GM18861 (cell line): ENCODE data around the gene INO80E.
"Not testable (repeated sequence)": the region's sequence is repeated elsewhere in the genome, so short reads cannot be mapped to it uniquely, and the experiment has no call there.

ENCODE experiments used
- ATAC-seq: cut with Tn5 transposase; IDR thresholded peaks from one replicate; pipeline ENCODE4 v1.9.1; 2021; ENCODE audit not compliant: unreplicated experiment

Gene INO80E

GRCh38 chr16:30009085-30009862 lies 13.2 kb downstream of the INO80E start:
- no peak for ATAC-seq

GRCh38 chr16:30009990-30010843 lies 14.2 kb downstream of the INO80E start:
- ATAC-seq = no peak

- ATAC-seq = no peak
Observed at GRCh38 chr16:30010844-30011713, 15.0 kb downstream of the INO80E start, which contains the start of gene DOC2A. DOC2A (minus strand) TSS chr16:30011027; CDS start chr16:30010222, 805 bp downstream.

GRCh38 chr16:30011714-30012504 lies 15.9 kb downstream of the INO80E start:
- ATAC-seq = no peak

GRCh38 chr16:30012598-30012997 lies 16.6 kb downstream of the INO80E start:
- not testable (repeated sequence) for ATAC-seq

- ATAC-seq = not testable (repeated sequence)
Observed at GRCh38 chr16:30015450-30015849, 19.4 kb downstream of the INO80E start.

- no peak for ATAC-seq
Observed at GRCh38 chr16:30016555-30017276, 20.7 kb downstream of the INO80E start.

GRCh38 chr16:30017277-30017656 lies 21.2 kb downstream of the INO80E start:
- no peak for ATAC-seq

GRCh38 chr16:30017937-30018336 lies 21.9 kb downstream of the INO80E start:
- not testable (repeated sequence) for ATAC-seq

- no peak for ATAC-seq
Observed at GRCh38 chr16:30018731-30019158, 22.7 kb downstream of the INO80E start.

GRCh38 chr16:30022887-30023286 lies 26.8 kb downstream of the INO80E start, which contains the start of gene C16orf92:
C16orf92 (plus strand) TSS chr16:30023198; CDS start chr16:30023341, 143 bp downstream.
- no peak for ATAC-seq

- ATAC-seq = no peak
Observed at GRCh38 chr16:30023586-30023985, 27.5 kb downstream of the INO80E start.

GRCh38 chr16:30024451-30024850 lies 28.4 kb downstream of the INO80E start:
- ATAC-seq = no peak

GRCh38 chr16:30025156-30025555 lies 29.1 kb downstream of the INO80E start:
- ATAC-seq = no peak

- no peak for ATAC-seq
Observed at GRCh38 chr16:30025574-30025973, 29.5 kb downstream of the INO80E start.

GRCh38 chr16:30026449-30026848 lies 30.4 kb downstream of the INO80E start:
- no peak for ATAC-seq

- ATAC-seq = no peak
Observed at GRCh38 chr16:30027588-30028437, 31.8 kb downstream of the INO80E start.

- ATAC-seq = no peak
Observed at GRCh38 chr16:30028438-30029076, 32.5 kb downstream of the INO80E start.
